Mesendoderm (in vitro differentiated cells): ENCODE results near the gene ZSWIM8.

ENCODE experiments used
- DNase-seq: peaks from one replicate; pipeline ENCODE4 v3.0.0; 2013
- H2AK5ac ChIP-seq: 2 replicates; pipeline ENCODE4 v1.6.1; 2013; ENCODE audit warnings: low read length, inconsistent platforms
- H2BK120ac ChIP-seq: 2 replicates; pipeline ENCODE4 v1.6.1; 2013; ENCODE audit warnings: low read depth, mild to moderate bottlenecking, low read length, moderate library complexity, mixed read lengths
- H2BK15ac ChIP-seq: replicated peaks from 2 replicates; pipeline ENCODE4 v1.6.1; 2013; ENCODE audit warnings: low read depth, mild to moderate bottlenecking, moderate library complexity
- H2BK5ac ChIP-seq: 2 replicates; pipeline ENCODE4 v1.6.1; 2013; ENCODE audit warnings: low read length, inconsistent platforms
- H3K18ac ChIP-seq: 2 replicates; pipeline ENCODE4 v1.6.1; 2013; ENCODE audit warnings: mild to moderate bottlenecking, low read length, mixed read lengths
- H3K23ac ChIP-seq: one replicate; pipeline ENCODE4 v1.6.1; 2013; ENCODE audit warnings: low read length
- H3K27ac ChIP-seq: 2 replicates; pipeline ENCODE4 v1.5.1; 2013; ENCODE audit warnings: low read depth, mild to moderate bottlenecking, inconsistent platforms, low read length, moderate library complexity
- H3K27me3 ChIP-seq: 2 replicates; pipeline ENCODE4 v1.6.1; 2013; ENCODE audit warnings: low read length, control low read depth, mild to moderate bottlenecking, inconsistent platforms; ENCODE audit not compliant: insufficient read depth, poor library complexity
- H3K36me3 ChIP-seq: 2 replicates; pipeline ENCODE4 v1.6.1; 2013; ENCODE audit warnings: low read length, inconsistent platforms; ENCODE audit not compliant: control insufficient read depth, insufficient read depth
- H3K4ac ChIP-seq: one replicate; pipeline ENCODE4 v1.6.1; 2013; ENCODE audit warnings: low read depth, mild to moderate bottlenecking, low read length, moderate library complexity
- H3K4me1 ChIP-seq: 2 replicates; pipeline ENCODE4 v1.6.1; 2013; ENCODE audit warnings: low read depth, low read length, inconsistent platforms; ENCODE audit not compliant: control insufficient read depth
- H3K4me2 ChIP-seq: 2 replicates; pipeline ENCODE4 v1.6.1; 2013; ENCODE audit warnings: low read length
- H3K4me3 ChIP-seq: 2 replicates; pipeline ENCODE4 v1.5.1; 2013; ENCODE audit warnings: mild to moderate bottlenecking, low read length
- H3K56ac ChIP-seq: one replicate; pipeline ENCODE4 v1.6.1; 2013; ENCODE audit warnings: low read length
- H3K79me1 ChIP-seq: 2 replicates; pipeline ENCODE4 v1.6.1; 2013; ENCODE audit warnings: low read length, inconsistent platforms
- H3K79me2 ChIP-seq: 2 replicates; pipeline ENCODE4 v1.6.1; 2013; ENCODE audit warnings: mild to moderate bottlenecking, low read length; ENCODE audit not compliant: control insufficient read depth, insufficient read depth
- H3K9ac ChIP-seq: 2 replicates; pipeline ENCODE4 v1.6.1; 2013; ENCODE audit warnings: low read length, inconsistent platforms
- H4K5ac ChIP-seq: one replicate; pipeline ENCODE4 v1.6.1; 2013; ENCODE audit warnings: low read length
- H4K8ac ChIP-seq: one replicate; pipeline ENCODE4 v1.6.1; 2013; ENCODE audit warnings: low read depth, mild to moderate bottlenecking, control low read depth, low read length, moderate library complexity
- WGBS: extraction: QIAGEN DNeasy Blood & Tissue Kit; methylation state at CpG from one replicate; pipeline ENCODE4 v1.1.7; 2013; ENCODE audit warnings: low lambda C conversion rate, missing lambda C conversion rate; ENCODE audit not compliant: insufficient coverage; ENCODE audit errors: extremely low coverage; 5-methylcytosine and 5-hydroxymethylcytosine counted together

Gene ZSWIM8

DNA sequence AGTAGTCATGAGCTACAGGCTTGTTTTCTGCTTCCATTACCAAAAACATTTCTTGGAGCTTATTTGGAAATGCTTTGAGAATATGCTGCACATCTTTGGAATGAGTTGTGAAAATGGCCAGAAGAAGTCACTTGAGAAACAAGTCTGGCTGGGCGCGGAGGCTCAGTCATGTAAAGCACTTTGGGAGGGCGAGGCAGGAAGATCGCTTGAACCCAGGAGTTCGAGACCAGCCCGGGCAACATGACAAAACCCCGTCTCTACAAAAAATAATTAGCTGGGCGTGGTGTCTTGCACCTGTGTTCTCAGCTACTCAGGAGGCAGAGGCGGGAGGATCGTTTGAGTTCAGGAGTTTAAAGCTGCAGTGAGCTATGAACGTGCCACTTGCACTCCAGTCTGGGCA lies 4.4 kb upstream of the ZSWIM8 start:
- H3K4ac ChIP-seq = no peak overlapping the region
- H3K79me2 ChIP-seq = peaks cover 24% of the 10 kb centered on the region
- no peak overlapping the region for H3K18ac ChIP-seq
- peaks cover 10% of the 10 kb centered on the region for H3K79me1 ChIP-seq
- H3K27me3 ChIP-seq = no peaks in the 10 kb centered on the region
- H3K4me2 ChIP-seq = peak overlapping the region; percentile 99
- H3K4me1 ChIP-seq = no peaks in the 10 kb centered on the region
- H4K5ac ChIP-seq = peak overlapping the region; percentile 85
- no peak overlapping the region for H4K8ac ChIP-seq
- no peak overlapping the region for H2BK120ac ChIP-seq
- no peak for DNase-seq
- no CpG with 5 or more reads among the region's 11 CpGs for WGBS
- H3K27ac ChIP-seq = no peak overlapping the region
- H2BK5ac ChIP-seq = no peak overlapping the region
- H3K36me3 ChIP-seq = no peaks in the 10 kb centered on the region
- peak overlapping the region; percentile 94 for H3K56ac ChIP-seq
- no peak overlapping the region for H2AK5ac ChIP-seq
- peak overlapping the region; percentile 56 for H3K4me3 ChIP-seq
- H3K9ac ChIP-seq = peak overlapping the region; percentile 90
- no peak overlapping the region for H3K23ac ChIP-seq
- H2BK15ac ChIP-seq = no peak overlapping the region

GRCh38 chr10:73781548-73781878 lies 3.9 kb upstream of the ZSWIM8 start:
- no peak for DNase-seq
- peak overlapping the region; percentile 56 for H3K4me3 ChIP-seq
- H3K79me1 ChIP-seq = peaks cover 10% of the 10 kb centered on the region
- peak overlapping the region; percentile 76 for H2AK5ac ChIP-seq
- H2BK120ac ChIP-seq = no peak overlapping the region
- no peak overlapping the region for H2BK5ac ChIP-seq
- H3K36me3 ChIP-seq = no peaks in the 10 kb centered on the region
- peak overlapping the region; percentile 16 for H3K27ac ChIP-seq
- H2BK15ac ChIP-seq = no peak overlapping the region
- peak overlapping the region; percentile 90 for H3K9ac ChIP-seq
- peak overlapping the region; percentile 94 for H3K56ac ChIP-seq
- no CpG with 5 or more reads among the region's 14 CpGs for WGBS
- H3K23ac ChIP-seq = no peak overlapping the region
- H3K4ac ChIP-seq = peak overlapping the region; percentile 63
- peak overlapping the region; percentile 85 for H4K5ac ChIP-seq
- peak overlapping the region; percentile 87 for H4K8ac ChIP-seq
- peak overlapping the region; percentile 99 for H3K4me2 ChIP-seq
- peaks cover 24% of the 10 kb centered on the region for H3K79me2 ChIP-seq
- no peaks in the 10 kb centered on the region for H3K27me3 ChIP-seq
- peak overlapping the region; percentile 81 for H3K18ac ChIP-seq
- peaks cover 1% of the 10 kb centered on the region for H3K4me1 ChIP-seq

- H3K79me2 ChIP-seq = peaks cover 24% of the 10 kb centered on the region
- peak within 1 kb of the TSS; percentile 81 for H3K18ac ChIP-seq
- H2BK15ac ChIP-seq = no peak within 1 kb of the TSS
- H2AK5ac ChIP-seq = peak within 1 kb of the TSS; percentile 76
- peak within 1 kb of the TSS; percentile 90 for H3K9ac ChIP-seq
- no peak within 1 kb of the TSS for H3K23ac ChIP-seq
- no peaks in the 10 kb centered on the region for H3K36me3 ChIP-seq
- peak within 1 kb of the TSS; percentile 94 for H3K56ac ChIP-seq
- peak within 1 kb of the TSS; percentile 79 for H3K4me3 ChIP-seq
- H3K4me2 ChIP-seq = peak within 1 kb of the TSS; percentile 99
- H4K8ac ChIP-seq = peak within 1 kb of the TSS; percentile 87
- WGBS = no CpG with 5 or more reads among the region's 57 CpGs
- peaks cover 3% of the 10 kb centered on the region for H3K4me1 ChIP-seq
- H3K4ac ChIP-seq = peak within 1 kb of the TSS; percentile 63
- peak within 1 kb of the TSS; percentile 48 for H3K27ac ChIP-seq
- peak within 1 kb of the TSS; percentile 85 for H4K5ac ChIP-seq
- peaks cover 12% of the 10 kb centered on the region for H3K79me1 ChIP-seq
- no peak within 1 kb of the TSS for H2BK5ac ChIP-seq
- no peaks in the 10 kb centered on the region for H3K27me3 ChIP-seq
- no peak within 1 kb of the TSS for H2BK120ac ChIP-seq
- peak; percentile 92 for DNase-seq
Observed at GRCh38 chr10:73781879-73782748, 3.3 kb upstream of the ZSWIM8 start, which contains the start of gene CHCHD1. TSS of gene CHCHD1 (plus strand) at chr10:73782048. CDS start at chr10:73782076, 28 bp downstream.

DNA sequence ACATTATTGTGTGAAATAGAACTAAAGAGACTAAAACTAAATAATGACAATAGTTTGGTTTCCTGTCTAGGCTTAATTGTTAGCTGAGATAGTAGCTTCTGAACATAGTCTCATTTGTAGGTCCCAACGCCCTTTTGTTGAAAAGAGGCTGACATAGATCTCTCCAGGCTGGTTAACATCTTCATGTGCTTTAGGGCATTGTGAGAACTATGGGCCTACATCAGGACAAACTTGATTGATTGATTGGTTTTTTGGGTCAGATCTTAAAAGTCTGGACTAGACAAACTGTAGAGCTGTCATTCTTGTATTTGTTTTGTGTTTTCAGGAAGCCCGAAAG lies 2.7 kb upstream of the ZSWIM8 start:
- Histone ChIP-seq H3K36me3 (no peaks in the 10 kb centered on the region), H3K4me3 (no peak overlapping the region), H3K27me3 (no peaks in the 10 kb centered on the region), H3K4ac (no peak overlapping the region), H3K9ac (peak overlapping the region; percentile 90), H3K27ac (no peak overlapping the region), H3K79me1 (peaks cover 14% of the 10 kb centered on the region), H2AK5ac (no peak overlapping the region), H3K79me2 (peaks cover 24% of the 10 kb centered on the region), H3K23ac (no peak overlapping the region), H4K5ac (no peak overlapping the region), H4K8ac (no peak overlapping the region), H2BK15ac (no peak overlapping the region), H3K4me2 (peak overlapping the region; percentile 14), H3K4me1 (peaks cover 3% of the 10 kb centered on the region), H3K56ac (peak overlapping the region; percentile 22), H2BK120ac (no peak overlapping the region), H2BK5ac (no peak overlapping the region), H3K18ac (no peak overlapping the region)
- WGBS = no CpG with 5 or more reads among the region's 2 CpGs
- no peak for DNase-seq

- Histone ChIP-seq H3K9ac (peak overlapping the region; percentile 55), H3K56ac (peak overlapping the region; percentile 57), H3K4me1 (peaks cover 3% of the 10 kb centered on the region), H4K5ac (no peak overlapping the region), H2BK120ac (no peak overlapping the region), H4K8ac (no peak overlapping the region), H3K79me2 (peaks cover 18% of the 10 kb centered on the region), H2AK5ac (no peak overlapping the region), H3K27me3 (no peaks in the 10 kb centered on the region), H3K4me3 (peak overlapping the region; percentile 29), H3K79me1 (peaks cover 10% of the 10 kb centered on the region), H3K27ac (peak overlapping the region; percentile 8), H3K18ac (no peak overlapping the region), H3K4me2 (peak overlapping the region; percentile 66), H3K4ac (no peak overlapping the region), H3K23ac (peak overlapping the region; percentile 72), H3K36me3 (no peaks in the 10 kb centered on the region), H2BK5ac (no peak overlapping the region), H2BK15ac (no peak overlapping the region)
- peak; percentile 79 for DNase-seq
- WGBS = no CpG with 5 or more reads among the region's 54 CpGs
Observed at GRCh38 chr10:73785721-73786511, 510 bp downstream of the ZSWIM8 start.
